Measurements from ENCODE around the gene CHTF18. TPM values are rescaled to one million over a fixed set of nuclear protein-coding genes. Genes with fewer than 3 reads are reported as not detected.

The CHTF18 gene
- total RNA-seq, 4 donors from 2014 or later, result under 0.01 to 895 (median 31.1) TPM

DNA sequence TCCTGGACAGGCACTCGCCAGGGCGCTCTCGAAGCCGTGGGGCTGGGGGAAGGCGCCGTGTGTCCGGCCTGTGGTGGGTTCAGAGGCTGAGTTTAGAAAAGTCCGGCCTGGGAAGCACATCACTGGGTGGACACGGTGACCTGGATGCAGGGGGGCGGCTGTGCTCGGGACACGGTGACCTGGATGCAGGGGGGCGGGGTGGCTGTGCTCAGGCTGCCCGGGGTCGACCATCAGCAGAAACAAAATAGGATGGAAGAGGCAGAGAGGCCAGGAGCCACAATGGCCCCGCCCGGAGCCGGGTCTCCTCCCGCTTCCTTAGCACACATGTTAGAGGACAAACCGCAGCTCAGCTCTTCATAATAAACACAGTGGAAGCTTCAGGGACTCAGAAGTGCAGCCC lies 55.4 kb downstream of the CHTF18 start:
- H3K27me3 ChIP-seq, result no peaks in the 10 kb centered on the region

DNA sequence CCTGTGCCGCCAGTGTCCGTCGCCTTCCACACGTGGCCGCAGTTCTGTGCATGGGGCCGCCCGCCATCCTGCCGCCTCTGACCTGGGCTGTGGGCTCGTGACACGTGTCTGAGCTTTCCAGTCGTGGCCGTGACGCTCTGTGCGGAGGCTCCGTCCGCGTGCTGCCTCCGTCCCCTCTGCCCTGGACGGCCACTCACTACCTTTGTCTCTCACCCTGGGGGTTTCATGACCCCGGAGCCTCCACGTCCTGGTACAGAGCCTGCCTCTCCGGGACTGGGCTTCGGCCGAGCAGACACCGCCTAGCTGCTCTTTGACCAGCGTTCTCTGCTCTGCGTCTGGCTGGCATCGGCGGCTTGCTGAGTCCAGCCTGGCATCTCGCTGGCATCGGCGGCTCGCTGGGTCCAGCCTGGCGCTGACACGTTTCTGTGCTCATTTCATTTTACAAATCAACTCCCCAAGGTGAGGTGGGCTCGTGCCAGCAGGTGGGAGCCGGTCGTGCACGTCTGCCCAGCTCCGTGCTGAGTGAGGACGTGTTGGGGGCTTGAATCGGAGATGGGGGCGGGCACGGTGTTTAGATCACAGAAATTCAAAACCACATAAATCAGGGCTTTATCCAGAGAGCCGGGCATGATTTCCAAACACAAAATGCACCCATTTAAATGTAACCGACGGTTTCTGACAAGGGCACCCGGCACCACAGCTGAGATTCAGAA lies 56.4 kb downstream of the CHTF18 start:
- H3K36me3 ChIP-seq, result no peaks in the 10 kb centered on the region
- no peaks in the 10 kb centered on the region for H3K27me3 ChIP-seq
- DNase-seq, result no peak
- no peaks in the 10 kb centered on the region for H3K9me3 ChIP-seq
- TF ChIP-seq CTCF (IDR thresholded peaks at IDR 0.05) (no peak), POLR2A (IDR thresholded peaks at IDR 0.05) (no peak)
- intact Hi-C loops (cut with DNase I; ENCODE audit: low total_unique reads), result no loop called here
- H3K4me3 ChIP-seq, result no peak overlapping the region
- no peak overlapping the region for H3K27ac ChIP-seq
- no peaks in the 10 kb centered on the region for H3K4me1 ChIP-seq

More for the DNA sequence above, 55.4 kb downstream of the CHTF18 start:
- no peak for DNase-seq
- intact Hi-C loops (cut with DNase I; ENCODE audit: low total_unique reads), result no loop called here
- H3K27ac ChIP-seq, result no peak overlapping the region
- no peaks in the 10 kb centered on the region for H3K4me1 ChIP-seq
- TF ChIP-seq CTCF (IDR thresholded peaks at IDR 0.05), result no peak
- TF ChIP-seq POLR2A (IDR thresholded peaks at IDR 0.05), result no peak
- no peaks in the 10 kb centered on the region for H3K9me3 ChIP-seq
- H3K36me3 ChIP-seq, result no peaks in the 10 kb centered on the region
- H3K4me3 ChIP-seq, result no peak overlapping the region

- Histone ChIP-seq H3K9me3 (no peaks in the 10 kb centered on the region), H3K4me1 (no peaks in the 10 kb centered on the region), H3K36me3 (no peaks in the 10 kb centered on the region), H3K27ac (no peak overlapping the region), H3K27me3 (no peaks in the 10 kb centered on the region), H3K4me3 (no peak overlapping the region)
- no peak for DNase-seq
- intact Hi-C loops (cut with DNase I; ENCODE audit: low total_unique reads), result no loop called here
- no peak for TF ChIP-seq POLR2A (IDR thresholded peaks at IDR 0.05)
- no peak for TF ChIP-seq CTCF (IDR thresholded peaks at IDR 0.05)
Observed at GRCh38 chr16:845351-845745, 56.9 kb downstream of the CHTF18 start.

- TF ChIP-seq POLR2A (IDR thresholded peaks at IDR 0.05), result no peak
- TF ChIP-seq CTCF (IDR thresholded peaks at IDR 0.05), result no peak
- Histone ChIP-seq H3K9me3 (no peaks in the 10 kb centered on the region), H3K27me3 (no peaks in the 10 kb centered on the region), H3K36me3 (no peaks in the 10 kb centered on the region), H3K4me3 (no peak overlapping the region), H3K4me1 (no peaks in the 10 kb centered on the region), H3K27ac (no peak overlapping the region)
- intact Hi-C loops (cut with DNase I; ENCODE audit: low total_unique reads), result no loop called here
- DNase-seq, result no peak
Observed at GRCh38 chr16:847151-847550, 58.7 kb downstream of the CHTF18 start.

MicroRNAs encoded within 50 kb of the gene (microRNA counts, 767-probe panel; counts per million panel counts)
- 0 to 394 counts per million in 2 donors for microRNA hsa-miR-662

Small RNAs within 50 kb of the gene (microRNA-seq; reads per million reads assigned to microRNA genes)
- not detected for gene MIR662 (ENCODE audit: borderline microRNAs expressed, borderline replicate concordance)

Small RNAs within 50 kb of the gene (small RNA-seq; reads per million reads assigned to genes)
- not detected for gene MIR662

Other genes with a start within 250 kb of the CHTF18 start
- gene PRR35, start 228.2 kb upstream of the CHTF18 start, total RNA-seq, result not detected
- gene NHLRC4, start 221.6 kb upstream of the CHTF18 start, total RNA-seq, result 1 to 10 TPM; 1.2 to 7.5 (median 1.5) TPM
- 10 to 100 TPM in 3 of 4 donors, 1 to 10 TPM in 1; 10.0 to 56.9 (median 30.7) TPM for gene PIGQ, start 218.7 kb upstream of the CHTF18 start, total RNA-seq
- 10 to 100 TPM in 2 of 4 donors, 1 to 10 TPM in 1, under 1 TPM in 1; 0.59 to 25.4 (median 14.3) TPM for gene RAB40C, start 198.6 kb upstream of the CHTF18 start, total RNA-seq
- gene WFIKKN1, start 157.6 kb upstream of the CHTF18 start, total RNA-seq, result 1 to 10 TPM in 1 of 4 donors, under 1 TPM in 2, not detected in 1; 0.26 to 1.4 (median 0.76) TPM
- gene METTL26, start 152.3 kb upstream of the CHTF18 start, total RNA-seq, result 100 to 1,000 TPM in 2 of 4 donors, 10 to 100 TPM in 2; 29.5 to 171 (median 97.1) TPM
- 10 to 100 TPM in 2 of 4 donors, 1 to 10 TPM in 2; 2.6 to 62.0 (median 17.0) TPM for gene MCRIP2, start 146.8 kb upstream of the CHTF18 start, total RNA-seq
- gene WDR90, start 139.3 kb upstream of the CHTF18 start, total RNA-seq, result 10 to 100 TPM; 18.2 to 79.3 (median 46.9) TPM
- 10 to 100 TPM; 29.1 to 99.7 (median 71.7) TPM for gene RHOT2, start 120.5 kb upstream of the CHTF18 start, total RNA-seq
- 1 to 10 TPM in 2 of 4 donors, not detected in 2; 1.5 to 2.0 TPM for gene RHBDL1, start 112.9 kb upstream of the CHTF18 start, total RNA-seq
- gene STUB1, start 108.2 kb upstream of the CHTF18 start, total RNA-seq, result 100 to 1,000 TPM in 2 of 4 donors, 10 to 100 TPM in 2; 62.7 to 212 (median 93.3) TPM
- 100 to 1,000 TPM in 1 of 4 donors, 10 to 100 TPM in 3; 45.6 to 111 (median 57.4) TPM for gene JMJD8, start 104.3 kb upstream of the CHTF18 start, total RNA-seq
- gene WDR24, start 98.2 kb upstream of the CHTF18 start, total RNA-seq, result 10 to 100 TPM in 1 of 4 donors, 1 to 10 TPM in 3; 2.3 to 12.0 (median 4.2) TPM
- under 1 TPM in 2 of 4 donors, not detected in 2; 0.21 to 0.37 TPM for gene FBXL16, start 82.8 kb upstream of the CHTF18 start, total RNA-seq
- 10 to 100 TPM; 19.1 to 76.5 (median 26.7) TPM for gene METRN, start 73.5 kb upstream of the CHTF18 start, total RNA-seq
- gene ANTKMT, start 67.5 kb upstream of the CHTF18 start, total RNA-seq, result 10 to 100 TPM in 3 of 4 donors, 1 to 10 TPM in 1; 6.2 to 21.1 (median 19.1) TPM
- 1 to 10 TPM in 3 of 4 donors, not detected in 1; 1.3 to 5.3 (median 2.3) TPM for gene CCDC78, start 62.2 kb upstream of the CHTF18 start, total RNA-seq
- 1 to 10 TPM in 2 of 4 donors, not detected in 2; 1.0 to 3.4 TPM for gene HAGHL, start 61.5 kb upstream of the CHTF18 start, total RNA-seq
- 10 to 100 TPM; 14.1 to 43.3 (median 25.0) TPM for gene CIAO3, start 47.6 kb upstream of the CHTF18 start, total RNA-seq
- gene MSLN, start 27.9 kb upstream of the CHTF18 start, total RNA-seq, result 10 to 100 TPM in 3 of 4 donors, 1 to 10 TPM in 1; 4.6 to 30.8 (median 15.7) TPM
- 10 to 100 TPM in 3 of 4 donors, 1 to 10 TPM in 1; 5.9 to 80.0 (median 16.7) TPM for gene RPUSD1, start 239 bp upstream of the CHTF18 start, total RNA-seq
- not detected for gene GNG13, start 12.1 kb downstream of the CHTF18 start, total RNA-seq
- 10 to 100 TPM; 21.8 to 47.9 (median 36.0) TPM for gene LMF1, start 182.4 kb downstream of the CHTF18 start, total RNA-seq
- gene SOX8, start 193.2 kb downstream of the CHTF18 start, total RNA-seq, result 1 to 10 TPM in 2 of 4 donors, under 1 TPM in 1, not detected in 1; under 0.01 to 6.4 (median 1.1) TPM